Measurements from ENCODE around the gene ZNF593OS.

- TF ChIP-seq CTCF (IDR thresholded peaks at IDR 0.05) (no peak), EP300 (IDR thresholded peaks at IDR 0.05) (no peak), POLR2A (IDR thresholded peaks at IDR 0.05) (no peak)
Observed at GRCh38 chr1:26195805-26196204, 24.2 kb upstream of the ZNF593OS start.

All from tibial nerve (tissue), 4 donors.